Smooth muscle cell (in vitro differentiated cells): ENCODE measurements around the gene CDYL. TPM values are rescaled to one million over a fixed set of nuclear protein-coding genes. Genes with fewer than 3 reads are reported as not detected.

Source experiments
- DNase-seq: peaks from one replicate; lab custom pipeline; 2025; ENCODE audit not compliant: unreplicated experiment; lab: John Stamatoyannopoulos, UW
- H2AFZ ChIP-seq: fragments of 200-600 bp; sonication (generic); 2 replicates; pipeline ENCODE4 v1.6.0; 2016; ENCODE audit warnings: antibody characterized with exemption, low read depth, mild to moderate bottlenecking
- H3F3A ChIP-seq: fragments of 200-600 bp; sonication (generic); 2 replicates; pipeline ENCODE4 v1.6.0; 2017; ENCODE audit warnings: antibody characterized with exemption, low read depth
- H3K27ac ChIP-seq: fragments of 200-600 bp; sonication (generic); 2 replicates; pipeline ENCODE4 v1.5.1; 2016; ENCODE audit warnings: low read depth, mild to moderate bottlenecking
- H3K27me3 ChIP-seq: fragments of 200-600 bp; sonication (generic); 2 replicates; pipeline ENCODE4 v1.6.1; 2016; ENCODE audit warnings: low read depth, mild to moderate bottlenecking
- H3K36me3 ChIP-seq: fragments of 200-600 bp; sonication (generic); 2 replicates; pipeline ENCODE4 v1.5.1; 2016; ENCODE audit warnings: low read depth
- H3K4me1 ChIP-seq: fragments of 200-600 bp; sonication (generic); 2 replicates; pipeline ENCODE4 v1.5.1; 2016; ENCODE audit warnings: low read depth
- H3K4me2 ChIP-seq: fragments of 200-600 bp; sonication (generic); 2 replicates; pipeline ENCODE4 v1.6.0; 2016; ENCODE audit warnings: mild to moderate bottlenecking
- H3K4me3 ChIP-seq: fragments of 200-600 bp; sonication (generic); 2 replicates; pipeline ENCODE4 v1.5.1; 2016; ENCODE audit warnings: mild to moderate bottlenecking
- H3K79me2 ChIP-seq: fragments of 200-600 bp; sonication (generic); 2 replicates; pipeline ENCODE4 v1.6.0; 2016; ENCODE audit warnings: low read depth, mild to moderate bottlenecking
- H3K9ac ChIP-seq: fragments of 200-600 bp; sonication (generic); 2 replicates; pipeline ENCODE4 v1.6.0; 2016; ENCODE audit warnings: low read depth
- H3K9me3 ChIP-seq: fragments of 200-600 bp; sonication (generic); replicated peaks from 2 replicates; pipeline ENCODE4 v1.5.1; 2016; ENCODE audit warnings: low read depth
- H4K20me1 ChIP-seq: fragments of 200-600 bp; sonication (generic); 2 replicates; pipeline ENCODE4 v1.6.0; 2016; ENCODE audit warnings: low read depth
- WGBS: methylation state at CpG from one replicate; pipeline ENCODE4 v1.1.7; 2016; ENCODE audit warnings: low lambda C conversion rate; 5-methylcytosine and 5-hydroxymethylcytosine counted together
- polyA plus RNA-seq: library from polyadenylated mRNA; unstranded; fragments of >200 nt; fragmentation: Nextera tagmentation; extraction: Ambion mirVana; gene quantifications from 2 replicates; pipeline ENCODE4 v1.2.1, GENCODE V29; 2016
- total RNA-seq: library from RNA; depleted of rRNA; stranded (reverse); fragments of >200 nt; gene quantifications from 2 replicates; pipeline ENCODE4 v1.2.3, GENCODE V29; 2014
- TF ChIP-seq, protein P1 (sequence below): fragments of 200-600 bp; sonication (generic); IDR thresholded peaks from 2 replicates; pipeline ENCODE4 v1.5.1; 2017; ENCODE audit warnings: borderline replicate concordance, mild to moderate bottlenecking, antibody characterized with exemption; ENCODE audit not compliant: insufficient read depth, poor library complexity, severe bottlenecking

The CDYL gene
- total and polyA plus RNA-seq, 2 experiments from 2014 or later, result 28.7 to 34.5 TPM

DNA sequence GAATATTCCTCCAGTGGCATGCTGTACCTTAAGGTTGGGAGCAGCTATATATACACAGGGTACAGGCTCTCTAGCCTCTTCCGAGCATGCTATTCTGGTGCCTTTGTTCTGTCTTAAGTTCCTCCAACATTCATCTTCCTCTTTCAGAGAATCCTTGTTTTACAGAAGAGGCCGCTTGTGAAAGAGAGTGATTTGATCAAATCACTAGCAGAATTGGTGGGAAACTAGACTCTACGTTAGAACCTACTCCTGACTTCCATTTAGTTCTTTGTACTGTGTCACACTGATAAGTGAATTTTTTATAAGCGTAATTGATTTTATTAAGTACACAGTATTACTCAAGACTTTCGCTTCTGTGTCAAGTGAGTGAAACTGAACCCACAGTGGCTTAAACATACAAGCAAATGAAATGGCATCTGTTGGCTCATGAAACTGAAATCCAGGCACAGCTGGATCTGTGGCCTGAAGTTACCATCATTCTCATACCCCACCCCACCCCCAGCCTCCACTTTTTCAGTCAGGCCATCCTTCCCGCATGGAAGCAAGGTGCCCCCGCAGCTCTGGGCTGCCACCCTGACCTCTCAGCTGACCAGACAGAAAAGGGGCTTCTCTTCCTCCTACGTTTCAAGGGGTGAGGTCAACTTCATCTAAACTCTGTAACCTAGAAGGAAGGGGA, 125.3 kb downstream of the CDYL start:
- WGBS, result 95% methylated on average over 8 of the region's 8 CpGs
- H2AFZ ChIP-seq, result no peak overlapping the region
- DNase-seq, result no peak
- no peak overlapping the region for H3K4me3 ChIP-seq
- no peak overlapping the region for H3K4me2 ChIP-seq
- H3F3A ChIP-seq, result peaks cover under 1% of the 10 kb centered on the region
- H3K36me3 ChIP-seq, result no peaks in the 10 kb centered on the region
- no peak overlapping the region for H3K9ac ChIP-seq
- H3K4me1 ChIP-seq, result no peaks in the 10 kb centered on the region
- peaks cover 74% of the 10 kb centered on the region for H4K20me1 ChIP-seq
- H3K27me3 ChIP-seq, result no peaks in the 10 kb centered on the region
- peaks cover 87% of the 10 kb centered on the region for H3K79me2 ChIP-seq
- no peaks in the 10 kb centered on the region for H3K9me3 ChIP-seq
- no peak overlapping the region for H3K27ac ChIP-seq
- TF ChIP-seq, protein P1, sequence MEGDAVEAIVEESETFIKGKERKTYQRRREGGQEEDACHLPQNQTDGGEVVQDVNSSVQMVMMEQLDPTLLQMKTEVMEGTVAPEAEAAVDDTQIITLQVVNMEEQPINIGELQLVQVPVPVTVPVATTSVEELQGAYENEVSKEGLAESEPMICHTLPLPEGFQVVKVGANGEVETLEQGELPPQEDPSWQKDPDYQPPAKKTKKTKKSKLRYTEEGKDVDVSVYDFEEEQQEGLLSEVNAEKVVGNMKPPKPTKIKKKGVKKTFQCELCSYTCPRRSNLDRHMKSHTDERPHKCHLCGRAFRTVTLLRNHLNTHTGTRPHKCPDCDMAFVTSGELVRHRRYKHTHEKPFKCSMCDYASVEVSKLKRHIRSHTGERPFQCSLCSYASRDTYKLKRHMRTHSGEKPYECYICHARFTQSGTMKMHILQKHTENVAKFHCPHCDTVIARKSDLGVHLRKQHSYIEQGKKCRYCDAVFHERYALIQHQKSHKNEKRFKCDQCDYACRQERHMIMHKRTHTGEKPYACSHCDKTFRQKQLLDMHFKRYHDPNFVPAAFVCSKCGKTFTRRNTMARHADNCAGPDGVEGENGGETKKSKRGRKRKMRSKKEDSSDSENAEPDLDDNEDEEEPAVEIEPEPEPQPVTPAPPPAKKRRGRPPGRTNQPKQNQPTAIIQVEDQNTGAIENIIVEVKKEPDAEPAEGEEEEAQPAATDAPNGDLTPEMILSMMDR, result no peak

DNA sequence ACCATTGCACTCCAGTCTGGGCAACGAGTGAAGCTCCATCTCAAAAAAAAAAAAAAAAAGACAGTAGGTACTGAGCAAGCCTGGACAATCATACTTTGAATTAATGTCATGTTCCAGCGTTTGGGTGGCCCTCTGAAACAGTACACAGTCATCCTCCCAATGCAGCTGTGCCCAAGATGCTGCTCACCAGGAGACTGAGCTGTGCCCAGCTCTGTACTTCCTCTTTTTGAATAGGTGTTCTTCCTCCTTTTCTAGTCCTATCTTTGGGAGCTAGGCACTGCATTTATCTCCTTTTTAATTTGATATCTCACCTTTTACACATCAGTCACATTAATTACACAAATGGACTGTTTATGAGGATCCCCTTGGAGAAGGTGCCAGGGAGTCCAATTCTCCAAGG, 126.2 kb downstream of the CDYL start:
- Histone ChIP-seq H3K79me2 (peaks cover 87% of the 10 kb centered on the region), H3K36me3 (no peaks in the 10 kb centered on the region), H3K4me2 (no peak overlapping the region), H3K27ac (no peak overlapping the region), H3K9ac (no peak overlapping the region), H3F3A (no peaks in the 10 kb centered on the region), H3K27me3 (no peaks in the 10 kb centered on the region), H3K9me3 (no peaks in the 10 kb centered on the region), H3K4me1 (no peaks in the 10 kb centered on the region), H3K4me3 (no peak overlapping the region), H2AFZ (no peak overlapping the region), H4K20me1 (peaks cover 74% of the 10 kb centered on the region)
- WGBS, result 84% methylated on average over 2 of the region's 2 CpGs
- TF ChIP-seq, protein P1, result no peak
- DNase-seq, result no peak

DNA sequence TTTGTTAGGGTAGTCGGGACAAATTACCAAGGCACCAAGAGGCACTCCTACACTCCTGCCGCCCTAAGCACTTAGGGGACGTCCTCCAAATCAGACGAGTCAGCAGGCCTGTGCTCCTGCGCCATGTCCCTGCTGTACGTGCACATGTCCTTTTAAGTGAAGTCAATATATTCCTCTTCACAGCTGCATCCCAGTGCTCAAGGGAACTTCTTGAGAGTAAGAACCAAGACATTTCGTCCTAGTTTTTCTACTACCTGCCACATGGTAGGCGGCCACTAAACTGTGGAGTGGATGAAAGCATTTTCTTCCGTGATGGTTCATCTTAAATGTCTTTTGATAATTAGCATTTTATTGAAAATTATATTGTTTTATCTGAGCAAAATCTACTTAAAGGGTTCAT, 126.9 kb downstream of the CDYL start:
- Histone ChIP-seq H3K4me2 (no peak overlapping the region), H3K36me3 (no peaks in the 10 kb centered on the region), H3K79me2 (peaks cover 90% of the 10 kb centered on the region), H2AFZ (no peak overlapping the region), H3K9ac (no peak overlapping the region), H4K20me1 (peaks cover 78% of the 10 kb centered on the region), H3K27ac (no peak overlapping the region), H3F3A (no peaks in the 10 kb centered on the region), H3K27me3 (no peaks in the 10 kb centered on the region), H3K9me3 (no peaks in the 10 kb centered on the region), H3K4me1 (no peaks in the 10 kb centered on the region), H3K4me3 (no peak overlapping the region)
- TF ChIP-seq, protein P1, result no peak
- 93% methylated on average over 9 of the region's 9 CpGs for WGBS
- no peak for DNase-seq
